Measurements from ENCODE around the gene OR1J1.

Gene OR1J1, protein sequence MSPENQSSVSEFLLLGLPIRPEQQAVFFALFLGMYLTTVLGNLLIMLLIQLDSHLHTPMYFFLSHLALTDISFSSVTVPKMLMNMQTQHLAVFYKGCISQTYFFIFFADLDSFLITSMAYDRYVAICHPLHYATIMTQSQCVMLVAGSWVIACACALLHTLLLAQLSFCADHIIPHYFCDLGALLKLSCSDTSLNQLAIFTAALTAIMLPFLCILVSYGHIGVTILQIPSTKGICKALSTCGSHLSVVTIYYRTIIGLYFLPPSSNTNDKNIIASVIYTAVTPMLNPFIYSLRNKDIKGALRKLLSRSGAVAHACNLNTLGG

DNA sequence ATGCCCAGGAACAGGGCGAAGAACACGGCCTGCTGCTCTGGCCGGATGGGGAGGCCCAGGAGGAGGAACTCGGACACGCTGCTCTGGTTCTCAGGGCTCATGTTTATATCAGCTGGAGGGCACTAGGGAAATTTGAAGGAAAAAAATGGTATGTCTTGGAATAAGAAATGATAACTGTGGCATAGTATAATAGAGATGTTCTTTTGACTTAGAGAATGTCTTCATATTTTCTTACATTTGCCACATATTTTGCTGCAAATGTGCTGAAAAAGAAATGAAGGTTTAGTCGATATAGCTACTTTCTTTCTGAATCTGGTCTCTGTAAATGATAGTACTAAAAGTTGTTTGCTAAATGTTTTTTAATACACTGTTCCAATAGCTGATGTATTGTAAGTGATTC, at the start of gene OR1J1:
OR1J1 (minus strand) TSS at position 101 of the 400 bp plus-strand sequence; CDS start at position 101, 0 bp downstream.
- DNase-seq: no peak

DNA sequence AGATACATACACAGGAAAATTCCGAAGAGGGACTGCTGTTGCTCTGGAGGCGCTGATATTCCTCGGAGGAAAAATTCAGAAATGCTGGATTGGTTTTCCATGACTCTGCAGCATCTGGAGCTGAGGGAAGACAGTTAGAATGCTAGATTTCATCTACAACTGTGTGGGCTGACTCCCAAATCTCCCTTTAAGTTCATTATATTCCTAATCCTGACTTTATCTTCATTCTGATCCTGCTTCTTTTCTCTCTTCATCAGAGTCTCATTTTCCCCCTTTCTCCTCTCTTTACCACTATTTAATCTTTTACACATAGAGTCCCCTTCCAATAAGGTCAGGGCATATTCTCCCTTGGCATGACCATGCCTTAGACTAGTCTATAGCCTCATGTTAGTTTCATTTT, 49.5 kb upstream of the OR1J1 start, which contains the start of gene OR1N1:
OR1N1 (minus strand) TSS at position 101 of the 400 bp plus-strand sequence; CDS start at position 101, 0 bp downstream.
- no peak for DNase-seq

DNA sequence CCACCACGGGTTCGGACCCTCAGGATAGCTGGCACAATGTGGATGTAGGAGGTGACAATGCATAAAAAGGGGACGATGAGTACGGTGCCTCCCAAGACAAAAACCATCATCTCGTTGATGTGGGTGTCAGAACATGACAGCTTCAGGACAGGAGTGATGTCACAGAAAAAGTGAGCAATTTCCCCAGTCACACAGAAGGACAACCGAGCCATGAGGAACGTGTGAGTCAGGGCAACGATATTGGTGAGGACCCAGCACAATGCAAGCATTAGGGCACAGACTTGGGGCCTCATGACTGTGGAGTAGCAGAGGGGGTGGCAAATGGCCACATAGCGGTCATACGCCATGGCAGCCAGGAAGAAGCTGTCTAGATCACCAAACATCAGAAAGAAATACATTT, 48.9 kb upstream of the OR1J1 start:
- no peak for DNase-seq

DNA sequence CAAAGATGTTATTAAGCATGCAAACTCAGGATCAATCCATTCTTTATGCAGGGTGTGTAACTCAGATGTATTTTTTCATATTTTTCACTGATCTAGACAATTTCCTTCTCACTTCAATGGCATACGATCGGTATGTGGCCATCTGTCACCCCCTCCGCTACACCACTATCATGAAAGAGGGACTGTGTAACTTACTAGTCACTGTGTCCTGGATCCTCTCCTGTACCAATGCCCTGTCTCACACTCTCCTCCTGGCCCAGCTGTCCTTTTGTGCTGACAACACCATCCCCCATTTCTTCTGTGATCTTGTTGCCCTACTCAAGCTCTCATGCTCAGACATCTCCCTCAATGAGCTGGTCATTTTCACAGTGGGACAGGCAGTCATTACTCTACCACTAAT, 41.6 kb upstream of the OR1J1 start:
- DNase-seq: no peak

DNA sequence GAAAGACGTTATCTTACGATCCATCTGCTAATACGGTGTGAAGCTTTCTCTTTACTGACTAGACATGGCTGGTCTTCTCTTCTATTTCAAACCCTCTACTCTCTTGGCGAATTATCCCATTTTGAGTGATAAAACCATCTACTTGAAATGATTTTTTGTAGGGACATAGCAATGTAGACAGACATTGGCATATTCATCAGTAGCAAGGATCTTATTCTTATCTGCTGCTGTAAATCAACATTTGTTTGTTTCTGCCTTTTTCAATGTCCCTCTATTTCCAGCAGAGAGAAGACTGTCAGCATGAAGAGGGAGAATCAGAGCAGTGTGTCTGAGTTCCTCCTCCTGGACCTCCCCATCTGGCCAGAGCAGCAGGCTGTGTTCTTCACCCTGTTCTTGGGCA, 41.1 kb upstream of the OR1J1 start, which contains the start of gene OR1J4:
OR1J4 (plus strand) TSS at position 301 of the 400 bp plus-strand sequence; CDS start at position 301, 0 bp downstream.
- DNase-seq: no peak

DNA sequence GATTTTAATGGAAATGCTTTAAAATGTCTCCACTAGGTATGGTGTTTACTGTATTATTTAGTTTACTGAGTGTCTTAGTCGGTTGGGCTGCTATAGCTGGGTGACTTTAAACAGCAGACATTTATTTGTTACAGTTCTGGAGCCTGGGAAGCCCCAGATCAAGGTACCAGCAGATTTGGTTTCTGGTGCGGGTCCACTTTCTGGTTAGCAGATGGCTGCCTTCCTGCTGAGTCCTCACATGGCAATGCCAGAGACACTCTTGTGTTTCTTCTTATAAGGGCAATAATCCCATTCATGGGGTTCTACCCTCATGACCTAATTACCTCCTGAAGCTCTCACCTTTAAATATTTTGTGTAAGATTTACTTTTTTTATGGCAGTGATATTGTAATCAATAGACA, 40.5 kb upstream of the OR1J1 start:
- no peak for DNase-seq

DNA sequence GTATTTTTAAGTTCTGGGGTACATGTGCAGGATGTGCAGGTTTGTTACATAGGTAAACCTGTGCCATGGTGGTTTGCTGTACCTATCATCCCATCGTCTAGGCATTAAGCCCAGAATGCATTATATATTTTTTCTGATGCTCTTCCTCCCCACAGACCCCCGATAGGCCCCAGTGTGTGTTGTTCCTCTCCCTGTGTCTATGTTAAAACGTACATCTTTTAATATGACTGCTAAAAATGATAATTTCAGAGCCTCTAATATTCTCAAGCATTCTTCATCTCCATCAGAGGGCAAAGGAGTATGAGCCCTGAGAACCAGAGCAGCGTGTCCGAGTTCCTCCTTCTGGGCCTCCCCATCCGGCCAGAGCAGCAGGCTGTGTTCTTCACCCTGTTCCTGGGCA, 32.8 kb upstream of the OR1J1 start, which contains the start of gene OR1J2:
OR1J2 (plus strand) TSS at position 301 of the 400 bp plus-strand sequence; CDS start at position 301, 0 bp downstream.
- no peak for DNase-seq

DNA sequence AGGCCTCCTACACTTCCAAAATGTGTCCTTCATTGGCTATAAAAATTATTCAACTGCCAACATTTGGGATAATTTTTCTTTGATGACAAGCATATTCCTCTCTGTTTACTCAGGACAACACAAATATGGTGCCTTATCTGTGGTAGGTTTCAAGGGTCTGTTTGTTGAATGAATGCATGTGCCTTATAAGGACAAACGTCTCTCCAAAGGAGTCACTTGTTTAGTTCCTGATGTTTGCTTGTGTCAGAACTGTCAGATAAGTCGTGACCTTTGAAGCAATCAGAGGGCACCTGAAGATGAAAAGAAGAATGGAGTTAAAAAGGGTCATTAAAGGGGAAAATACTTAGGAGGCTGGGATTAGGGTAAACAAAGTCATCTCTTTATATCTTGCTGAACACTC, 29.2 kb upstream of the OR1J1 start:
- no peak for DNase-seq

DNA sequence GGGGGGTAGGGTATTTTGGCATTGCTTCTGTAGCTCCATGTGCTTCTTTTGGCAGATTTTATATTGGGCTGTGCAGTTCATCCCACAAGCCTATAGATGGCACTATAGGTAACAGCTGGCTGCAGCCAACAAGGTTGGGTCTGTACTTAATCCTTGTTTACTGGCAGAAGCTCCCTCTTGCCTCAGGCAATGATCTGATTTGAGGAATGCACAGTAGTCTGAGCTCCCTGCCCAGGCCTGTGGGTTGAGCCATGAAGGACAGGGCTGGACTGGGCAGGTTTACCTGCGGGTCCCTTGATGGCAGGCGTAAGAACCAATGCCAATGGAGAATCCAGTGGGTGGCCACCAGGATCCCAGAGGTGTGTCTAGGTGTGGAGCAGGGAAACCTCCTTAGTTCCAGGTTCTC, 21.2 kb upstream of the OR1J1 start:
- DNase-seq: peak; percentile 21

DNA sequence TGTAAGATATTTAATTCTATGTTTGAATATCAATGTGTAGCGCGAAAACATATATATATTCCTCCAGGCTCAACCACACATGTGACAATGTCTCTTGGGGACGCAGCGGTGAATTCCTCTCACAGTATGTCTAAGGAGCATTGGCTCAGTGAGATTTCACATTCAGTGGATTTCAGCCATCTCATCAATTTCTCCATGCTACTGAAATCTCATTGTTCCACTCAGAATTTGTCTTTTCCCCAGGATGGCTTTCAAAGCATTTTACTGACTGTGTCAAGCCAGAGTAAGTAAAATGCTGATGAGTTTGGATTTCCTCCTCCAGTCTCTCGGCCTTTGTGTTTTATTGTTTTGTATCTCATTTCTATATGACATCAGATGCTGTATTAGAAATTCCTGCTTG, 1.3 kb upstream of the OR1J1 start:
- no peak for DNase-seq

DNA sequence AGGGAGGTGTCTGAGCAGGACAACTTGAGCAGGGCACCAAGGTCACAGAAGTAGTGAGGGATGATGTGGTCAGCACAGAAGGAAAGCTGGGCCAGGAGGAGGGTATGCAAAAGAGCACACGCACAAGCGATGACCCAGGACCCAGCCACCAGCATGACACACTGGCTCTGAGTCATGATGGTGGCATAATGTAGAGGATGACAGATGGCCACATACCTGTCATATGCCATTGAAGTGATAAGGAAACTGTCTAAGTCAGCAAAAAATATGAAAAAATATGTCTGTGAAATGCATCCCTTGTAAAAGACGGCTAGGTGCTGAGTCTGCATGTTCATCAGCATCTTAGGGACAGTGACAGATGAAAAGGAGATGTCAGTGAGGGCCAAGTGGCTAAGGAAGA, 380 bp downstream of the OR1J1 start:
- DNase-seq: no peak

DNA sequence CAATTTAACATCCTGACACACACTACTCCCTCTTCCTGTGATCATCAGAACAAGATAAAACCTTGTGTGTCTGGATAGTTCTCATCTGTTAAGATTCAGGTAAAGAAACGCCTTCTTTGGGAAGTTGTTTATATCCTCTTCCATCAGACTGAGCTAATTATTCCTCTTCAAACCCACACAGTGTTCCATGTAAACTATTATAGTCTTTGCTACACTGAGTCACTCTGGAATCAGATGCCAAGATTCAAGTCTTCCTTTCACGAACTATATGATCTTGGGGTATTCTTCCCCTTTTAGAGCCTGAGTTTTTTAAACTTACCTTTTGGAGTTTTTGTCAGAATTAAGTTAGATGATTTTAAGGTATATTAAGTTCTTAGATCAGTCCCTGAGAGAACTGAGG, 2.0 kb downstream of the OR1J1 start:
- DNase-seq: no peak

DNA sequence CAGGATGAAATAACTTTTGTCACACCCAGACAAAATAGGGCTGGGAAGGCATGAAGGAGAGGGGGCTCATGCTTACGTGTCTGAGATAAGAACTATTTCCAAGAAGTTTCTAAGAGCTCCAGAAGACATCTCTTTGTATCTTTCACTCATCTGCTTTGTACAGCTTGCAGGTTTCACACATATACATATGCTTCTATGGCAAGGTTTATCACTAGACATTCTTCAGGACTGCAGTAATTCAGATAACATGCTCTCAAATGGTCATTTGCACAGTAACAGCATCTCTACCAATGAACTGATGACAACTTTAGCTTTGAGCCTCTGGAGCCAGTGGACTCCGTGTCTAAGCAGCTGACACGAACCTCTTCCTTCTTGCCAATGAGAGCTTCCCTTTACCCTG, 3.2 kb downstream of the OR1J1 start:
- DNase-seq: no peak

DNA sequence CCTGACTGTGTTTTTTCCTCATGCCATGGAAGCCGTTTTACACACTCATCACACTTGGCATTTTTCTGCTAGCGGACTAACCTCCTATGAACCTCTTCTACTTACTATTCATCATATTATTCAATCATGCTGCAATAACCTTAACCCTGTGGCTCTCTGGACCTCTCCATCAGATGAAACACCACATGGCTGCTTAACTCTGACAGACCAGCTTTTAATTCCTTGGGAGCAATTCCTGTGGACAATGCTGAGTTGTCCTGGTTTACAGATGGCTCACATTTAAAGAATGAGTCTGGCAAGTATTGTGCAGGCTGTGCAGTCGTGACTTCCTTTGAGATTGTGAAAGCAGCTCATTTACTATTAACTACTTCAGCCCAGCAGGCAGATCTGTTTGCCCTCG, 9.0 kb downstream of the OR1J1 start:
- DNase-seq: no peak

DNA sequence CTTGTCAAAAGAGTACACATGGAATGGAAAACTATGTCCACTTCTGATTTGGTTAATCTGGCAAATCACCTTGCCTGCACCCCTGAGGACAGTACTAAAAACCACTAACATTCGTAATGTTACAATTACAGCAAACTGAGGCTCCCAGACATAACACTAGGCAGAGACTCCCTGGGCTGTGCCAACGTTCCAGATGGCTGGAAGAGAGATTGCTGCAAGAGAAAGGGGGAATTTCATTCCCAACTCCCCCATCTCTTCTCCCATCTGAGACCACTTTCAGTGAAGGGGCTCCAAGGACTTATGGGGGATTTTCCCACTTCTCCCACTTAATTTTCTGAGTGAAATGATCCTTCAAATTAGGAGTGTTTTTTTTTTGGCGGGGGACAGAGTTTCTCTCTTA, 11.3 kb downstream of the OR1J1 start:
- DNase-seq: no peak

DNA sequence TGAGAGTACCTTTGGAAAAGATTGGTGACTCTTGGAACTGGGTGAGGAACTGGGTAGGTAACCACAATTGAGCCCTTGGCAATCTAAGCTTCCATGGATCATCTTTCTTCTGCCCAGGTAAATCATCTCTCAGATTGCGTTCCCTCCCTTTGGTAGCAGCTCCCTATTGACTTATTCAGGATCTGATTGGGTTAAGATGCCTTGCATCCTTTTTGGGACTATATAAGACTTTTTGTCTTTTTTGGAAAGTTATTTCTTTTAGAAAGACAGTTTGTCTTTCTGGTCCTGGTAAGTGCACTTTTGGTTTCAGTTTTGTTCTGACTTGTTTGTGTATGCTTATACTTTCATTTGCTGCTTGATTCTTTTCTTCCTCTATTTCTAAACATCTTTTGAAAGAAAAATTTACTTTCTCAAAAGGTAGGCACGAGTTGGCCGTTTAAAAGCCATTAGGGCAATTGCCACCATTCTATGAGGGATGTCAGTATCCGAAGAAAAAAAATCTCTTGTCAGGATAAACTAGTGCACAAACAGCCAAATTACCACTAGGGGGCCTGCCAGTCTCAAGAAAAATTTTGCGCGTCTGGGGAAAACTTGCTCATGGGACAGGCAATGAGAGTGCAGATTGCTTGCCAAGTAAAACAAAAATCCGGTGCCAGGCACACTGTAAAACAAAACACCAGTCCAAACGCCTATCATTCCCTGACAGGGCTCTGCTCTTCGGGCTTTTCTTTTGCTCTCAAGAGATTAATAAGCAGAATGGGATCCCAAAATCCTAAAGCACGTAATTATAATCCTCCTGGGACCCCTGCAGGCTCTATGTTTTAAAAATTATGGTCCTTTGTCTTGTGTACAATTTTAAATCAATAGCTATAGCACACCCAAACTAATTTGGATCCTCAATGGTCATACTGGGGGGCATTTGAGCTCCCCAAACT, 12.8 kb downstream of the OR1J1 start:
- DNase-seq: peak; percentile 58

DNA sequence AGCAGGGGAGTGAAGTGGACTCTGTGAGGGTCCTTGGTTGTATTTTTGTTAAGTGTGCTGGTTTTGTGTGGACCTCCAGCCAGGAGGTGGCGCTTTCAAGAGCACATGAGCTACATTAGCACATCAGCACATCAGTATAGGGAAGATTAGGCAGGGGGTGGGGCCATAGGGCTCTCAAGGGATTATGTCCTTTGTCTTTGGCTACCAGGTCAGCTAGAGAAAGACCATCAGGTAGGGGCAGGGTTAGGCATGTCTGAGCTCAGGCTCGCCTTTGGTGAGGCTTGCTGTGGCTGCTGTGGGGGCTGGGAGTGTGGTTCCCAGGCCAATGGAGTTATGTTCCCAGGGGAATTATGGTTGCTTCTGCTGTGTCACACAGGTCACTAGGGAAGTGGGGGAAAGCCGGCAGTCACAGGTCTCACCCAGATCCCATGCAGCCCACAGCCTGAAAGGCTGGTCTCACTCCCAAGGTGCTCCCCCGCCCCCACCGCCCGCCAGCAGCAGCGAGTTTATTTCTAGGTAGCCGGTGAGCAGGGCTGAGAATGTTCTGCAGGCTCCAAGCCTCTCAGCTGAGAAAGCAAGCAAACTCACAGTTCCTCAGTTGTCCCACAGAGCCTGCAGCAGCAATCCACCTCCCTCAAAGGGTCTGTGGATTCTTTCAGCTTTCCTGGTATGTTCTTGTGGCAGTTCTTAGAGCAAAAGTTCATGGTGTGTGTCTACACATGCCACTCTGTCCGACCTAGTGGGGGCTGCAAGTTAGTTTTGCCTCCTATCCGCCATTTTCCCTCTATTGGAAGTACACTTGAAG, 13.7 kb downstream of the OR1J1 start:
- peak; percentile 8 for DNase-seq

DNA sequence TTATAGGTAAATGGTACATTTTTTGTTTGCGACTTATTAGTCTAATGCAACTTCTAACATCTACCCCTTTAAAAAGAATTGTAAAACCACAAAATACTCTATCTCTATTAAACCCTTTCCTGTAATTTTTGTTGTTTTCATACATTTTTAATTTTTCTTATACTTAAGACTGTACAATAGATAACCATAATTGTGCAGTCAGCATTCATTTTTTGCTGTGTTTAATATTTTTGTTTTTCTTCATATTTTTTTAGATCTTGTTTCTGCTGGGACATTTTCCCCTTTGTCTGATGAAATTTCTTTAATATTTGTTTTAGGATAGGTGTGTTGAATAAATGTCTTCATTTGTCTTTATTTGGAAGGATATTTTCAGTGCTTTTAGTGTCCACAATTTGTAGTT, 19.9 kb downstream of the OR1J1 start:
- DNase-seq: no peak

DNA sequence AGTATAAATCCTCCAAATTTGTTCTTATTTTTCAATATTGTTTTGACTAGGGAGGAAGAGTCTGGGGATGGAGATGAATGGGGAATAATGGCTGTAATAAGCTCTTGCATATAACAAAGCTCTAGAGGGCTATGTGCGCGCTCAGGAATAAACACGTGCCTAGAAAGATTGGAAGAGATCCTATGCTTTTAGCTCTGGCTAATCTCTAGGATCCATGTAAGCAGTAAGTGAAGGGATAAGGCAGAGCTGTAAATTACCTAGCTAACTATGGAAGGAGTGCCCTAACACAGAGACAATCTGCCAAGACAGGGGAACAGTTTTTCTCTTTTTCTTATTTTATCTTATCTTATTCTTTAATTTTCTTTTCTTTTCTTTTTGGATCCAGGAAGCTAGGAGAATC, 21.6 kb downstream of the OR1J1 start:
- DNase-seq: no peak

DNA sequence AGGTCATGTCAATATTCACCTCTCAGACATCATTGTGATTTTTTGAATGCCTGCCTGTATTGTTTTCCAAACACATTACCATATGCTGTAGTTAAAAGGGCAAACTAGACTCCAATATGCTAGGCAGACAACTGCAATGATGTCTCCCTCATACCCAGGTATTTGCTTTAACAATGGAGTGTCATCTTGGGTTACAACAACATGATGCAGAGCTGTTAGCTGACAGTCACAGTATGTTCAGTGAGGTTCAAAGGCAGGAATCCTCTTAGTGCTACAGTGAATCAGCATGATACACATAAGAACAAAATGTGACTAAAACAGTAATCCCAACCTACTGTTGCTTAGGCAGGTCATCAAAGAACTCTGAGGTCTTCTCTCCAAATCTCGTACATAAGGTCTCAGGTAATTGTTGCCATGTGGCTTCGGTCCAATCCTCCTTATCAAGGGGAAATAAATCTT, 24.0 kb downstream of the OR1J1 start:
- no peak for DNase-seq

DNA sequence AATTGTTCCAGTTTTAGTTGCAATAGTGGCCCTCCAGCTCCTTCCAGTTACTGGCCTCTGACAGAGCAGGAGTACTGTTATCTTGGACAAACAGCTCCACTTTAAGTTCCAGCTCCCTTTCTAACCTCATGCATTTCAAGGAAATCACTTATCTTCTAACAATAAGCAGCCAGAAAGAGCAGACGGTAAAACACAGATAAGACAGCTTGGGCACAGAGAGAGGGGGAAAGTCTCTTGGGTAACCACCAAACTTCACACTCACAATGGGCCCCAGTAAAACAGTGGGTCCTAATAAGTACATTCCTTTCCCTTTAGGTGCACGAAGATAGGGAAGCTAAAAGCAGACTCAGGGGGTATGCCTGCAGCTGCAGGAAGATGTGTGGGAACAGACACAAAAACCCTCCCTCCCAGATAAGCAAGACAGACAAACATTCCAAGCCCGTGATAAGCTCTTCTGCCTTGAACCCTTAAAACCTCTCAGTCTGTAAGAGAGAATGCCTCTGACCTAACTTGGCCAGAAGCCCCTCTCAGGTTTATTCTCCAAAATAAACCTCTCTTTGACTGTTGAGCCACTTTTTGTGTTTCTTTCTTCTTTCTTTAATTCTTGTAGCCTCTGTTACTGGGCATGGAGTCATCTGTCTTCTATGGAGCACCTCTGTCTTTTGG, 30.8 kb downstream of the OR1J1 start:
- DNase-seq: no peak

DNA sequence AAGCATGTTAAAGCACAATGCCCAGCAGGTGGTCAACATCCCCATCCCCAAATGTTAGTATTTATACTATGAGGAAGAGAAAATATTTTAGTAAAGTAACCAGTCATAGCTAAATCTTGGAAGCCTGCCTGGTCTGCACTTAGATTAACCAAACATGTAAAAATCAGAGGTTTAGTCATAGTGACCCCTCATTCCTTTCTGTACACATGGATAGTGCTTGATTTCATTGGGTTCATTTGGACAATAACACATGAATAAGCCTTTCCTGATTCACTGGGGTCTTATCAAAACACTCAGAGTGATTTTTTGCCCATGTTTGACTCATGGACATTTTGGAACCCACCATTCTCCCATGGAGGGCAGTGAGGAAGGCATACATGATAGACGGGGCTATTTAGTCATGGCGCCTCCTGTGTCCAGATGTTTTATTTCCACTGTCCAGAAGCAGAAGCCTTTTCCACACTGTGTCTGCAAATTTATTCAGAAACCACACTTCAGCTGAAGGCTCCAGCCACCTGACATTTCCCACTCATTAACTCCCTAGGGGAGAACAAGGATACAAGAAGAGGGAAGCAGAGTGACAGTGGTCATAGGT, 32.5 kb downstream of the OR1J1 start:
- no peak for DNase-seq
